H9 (cell line): ENCODE measurements around the gene DIO2. TPM values are rescaled to one million over a fixed set of nuclear protein-coding genes. Genes with fewer than 3 reads are reported as not detected.

Source experiments
- DNase-seq: peaks from one replicate; pipeline ENCODE4 v3.0.0-alpha.2; 2017
- H2AFZ ChIP-seq: one replicate; pipeline ENCODE4 v1.6.1; 2013; ENCODE audit warnings: mild to moderate bottlenecking, low read length, control low read depth, moderate library complexity
- H2AK5ac ChIP-seq: 2 replicates; pipeline ENCODE4 v1.6.1; 2013; ENCODE audit warnings: low read length, control low read depth, mixed read lengths; ENCODE audit not compliant: insufficient read length
- H2BK120ac ChIP-seq: one replicate; pipeline ENCODE4 v1.6.1; 2013; ENCODE audit warnings: low read depth, mild to moderate bottlenecking, low read length, control low read depth, inconsistent platforms; ENCODE audit not compliant: poor library complexity, severe bottlenecking
- H2BK12ac ChIP-seq: 2 replicates; pipeline ENCODE4 v1.6.1; 2013; ENCODE audit warnings: low read length, control low read depth, mixed read lengths, low read depth; ENCODE audit not compliant: insufficient read length
- H2BK15ac ChIP-seq: 2 replicates; pipeline ENCODE4 v1.6.1; 2013; ENCODE audit warnings: low read depth, low read length, control low read depth
- H2BK20ac ChIP-seq: one replicate; pipeline ENCODE4 v1.6.1; 2013; ENCODE audit warnings: low read depth, mild to moderate bottlenecking, low read length, control low read depth, inconsistent platforms; ENCODE audit not compliant: poor library complexity, severe bottlenecking
- H2BK5ac ChIP-seq: 2 replicates; pipeline ENCODE4 v1.6.1; 2013; ENCODE audit warnings: low read length, control low read depth, mixed read lengths; ENCODE audit not compliant: insufficient read length
- H3K14ac ChIP-seq: 2 replicates; pipeline ENCODE4 v1.6.1; 2013; ENCODE audit warnings: low read length, control low read depth; ENCODE audit not compliant: insufficient read depth
- H3K18ac ChIP-seq: 2 replicates; pipeline ENCODE4 v1.6.1; 2013; ENCODE audit warnings: low read depth, mild to moderate bottlenecking, mixed read lengths, low read length, control low read depth; ENCODE audit not compliant: insufficient read length
- H3K23ac ChIP-seq: 2 replicates; pipeline ENCODE4 v1.6.1; 2013; ENCODE audit warnings: low read length, control low read depth, mixed read lengths, low read depth; ENCODE audit not compliant: insufficient read length
- H3K23me2 ChIP-seq: 2 replicates; pipeline ENCODE4 v1.6.1; 2013; ENCODE audit warnings: low read depth, mild to moderate bottlenecking, mixed read lengths, low read length, control low read depth; ENCODE audit not compliant: insufficient read length, poor library complexity, severe bottlenecking
- H3K27ac ChIP-seq: 2 replicates; pipeline ENCODE4 v1.5.1; 2013; ENCODE audit warnings: low read length, control low read depth, mixed read lengths, low read depth; ENCODE audit not compliant: insufficient read length
- H3K27me3 ChIP-seq: 2 replicates; pipeline ENCODE4 v1.6.1; 2013; ENCODE audit warnings: low read length, control low read depth, inconsistent platforms; ENCODE audit not compliant: insufficient read depth
- H3K4ac ChIP-seq: 2 replicates; pipeline ENCODE4 v1.6.1; 2013; ENCODE audit warnings: low read depth, mild to moderate bottlenecking, control low read depth, inconsistent platforms, low read length, moderate library complexity
- H3K4me1 ChIP-seq: 2 replicates; pipeline ENCODE4 v1.6.1; 2013; ENCODE audit warnings: low read length, control low read depth, inconsistent platforms; ENCODE audit not compliant: insufficient read depth
- H3K4me2 ChIP-seq: 2 replicates; pipeline ENCODE4 v1.6.1; 2013; ENCODE audit warnings: low read length, control low read depth, mixed read lengths; ENCODE audit not compliant: insufficient read length, insufficient read depth
- H3K56ac ChIP-seq: 2 replicates; pipeline ENCODE4 v1.6.1; 2013; ENCODE audit warnings: low read depth, mild to moderate bottlenecking, mixed read lengths, low read length, control low read depth; ENCODE audit not compliant: insufficient read length
- H3K79me1 ChIP-seq: 2 replicates; pipeline ENCODE4 v1.6.1; 2013; ENCODE audit warnings: low read depth, mild to moderate bottlenecking, moderate library complexity, low read length, control low read depth, inconsistent platforms; ENCODE audit not compliant: insufficient read depth, poor library complexity, severe bottlenecking
- H3K79me2 ChIP-seq: 2 replicates; pipeline ENCODE4 v1.6.1; 2013; ENCODE audit warnings: low read length, control low read depth, inconsistent platforms; ENCODE audit not compliant: insufficient read depth
- H3K9ac ChIP-seq: 2 replicates; pipeline ENCODE4 v1.6.1; 2013; ENCODE audit warnings: low read length, control low read depth, mixed read lengths; ENCODE audit not compliant: insufficient read length; ENCODE audit errors: extremely low read depth
- H3K9me3 ChIP-seq: one replicate; pipeline ENCODE4 v1.6.1; 2013; ENCODE audit warnings: low read depth, low read length, inconsistent platforms; ENCODE audit not compliant: control insufficient read depth
- H3T11ph ChIP-seq: one replicate; pipeline ENCODE4 v1.6.1; 2013; ENCODE audit warnings: mild to moderate bottlenecking, low read length, control low read depth, inconsistent platforms
- H4K20me1 ChIP-seq: one replicate; pipeline ENCODE4 v1.6.1; 2013; ENCODE audit not compliant: control insufficient read depth, insufficient read length, insufficient read depth
- H4K5ac ChIP-seq: 2 replicates; pipeline ENCODE4 v1.6.1; 2013; ENCODE audit warnings: low read depth, mild to moderate bottlenecking, mixed read lengths, low read length, control low read depth; ENCODE audit not compliant: insufficient read length
- H4K8ac ChIP-seq: replicated peaks from 2 replicates; pipeline ENCODE4 v1.6.1; 2013; ENCODE audit warnings: low read length, control low read depth, mixed read lengths, low read depth; ENCODE audit not compliant: insufficient read length
- H4K91ac ChIP-seq: 2 replicates; pipeline ENCODE4 v1.6.1; 2013; ENCODE audit warnings: low read depth, mild to moderate bottlenecking, moderate library complexity, mixed read lengths, low read length, control low read depth; ENCODE audit not compliant: insufficient read length
- H3K27ac Mint-ChIP-seq, 3 experiments: 2 replicates in 2 of 3; 3 replicates in 1 of 3; pipeline ENCODE4 v1.8.0; 2020 to 2021; ENCODE audit warnings: mixed read lengths in 3 of 3, mild to moderate bottlenecking in 1 of 3, moderate library complexity in 1 of 3
- H3K27me3 Mint-ChIP-seq: 2 replicates; pipeline ENCODE4 v1.8.0; 2021; ENCODE audit warnings: low read depth, mild to moderate bottlenecking, moderate library complexity, mixed read lengths
- H3K36me3 Mint-ChIP-seq, 3 experiments: 2 replicates in 2 of 3; 3 replicates in 1 of 3; pipeline ENCODE4 v1.8.0; 2020 to 2021; ENCODE audit warnings: low read depth in 3 of 3, mixed read lengths in 3 of 3; ENCODE audit not compliant: insufficient read depth in 1 of 3
- H3K4me1 Mint-ChIP-seq, 2 experiments: 2 replicates each; pipeline ENCODE4 v1.8.0; 2020; ENCODE audit warnings: mixed read lengths in 2 of 2
- H3K4me3 Mint-ChIP-seq, 2 experiments: 2 replicates in 1 of 2; 3 replicates in 1 of 2; pipeline ENCODE4 v1.8.0; 2020 to 2021; ENCODE audit warnings: mild to moderate bottlenecking in 2 of 2, mixed read lengths in 2 of 2, moderate library complexity in 1 of 2
- H3K9me3 Mint-ChIP-seq, 2 experiments: 2 replicates in 1 of 2; 3 replicates in 1 of 2; pipeline ENCODE4 v1.8.0; 2020; ENCODE audit warnings: mild to moderate bottlenecking in 2 of 2, mixed read lengths in 2 of 2, moderate library complexity in 1 of 2
- WGBS: extraction: QIAGEN DNeasy Blood & Tissue Kit; methylation state at CpG from one replicate; pipeline ENCODE4 v1.1.7; 2013; ENCODE audit warnings: missing lambda C conversion rate, low lambda C conversion rate, mixed read lengths; ENCODE audit not compliant: insufficient read length; ENCODE audit errors: extremely low coverage; 5-methylcytosine and 5-hydroxymethylcytosine counted together
- total RNA-seq: library from RNA; stranded (reverse); gene quantifications from 2 replicates; pipeline ENCODE4 v1.2.1, GENCODE V29; 2021
- TF ChIP-seq, protein P1 (sequence below): fragments of 200-600 bp; sonication (generic); conservative IDR thresholded peaks from 3 replicates; pipeline ENCODE4 v1.8.0; 2021; ENCODE audit warnings: antibody characterized with exemption, mild to moderate bottlenecking

DIO2 gene
- total RNA-seq, 1 experiment from 2014 or later: not detected

DNA sequence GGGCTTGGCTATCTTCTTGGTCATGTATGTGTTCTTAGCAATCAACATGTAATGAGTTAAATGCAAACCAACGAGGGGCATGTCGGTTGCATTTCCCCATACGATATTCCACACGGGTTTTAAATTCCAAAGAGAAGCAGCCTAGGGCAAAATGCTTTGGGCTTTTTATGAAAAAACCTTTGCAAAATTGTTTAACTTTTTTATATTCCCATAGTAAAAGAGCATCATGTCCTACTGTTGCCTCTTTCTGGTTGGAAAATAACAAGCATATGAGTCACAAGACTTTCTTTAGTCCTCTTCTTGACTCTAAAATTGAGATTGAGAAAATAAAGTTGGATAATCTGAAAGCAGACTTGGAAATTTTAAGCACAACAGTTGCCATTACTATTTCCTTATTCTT lies 3.8 kb upstream of the DIO2 start:
- Mint-ChIP-seq H3K4me1 (peaks cover 11 to 16% of the 10 kb centered on the region in 2 experiments), H3K27me3 (peaks cover 12% of the 10 kb centered on the region)
- TF ChIP-seq, protein P1, sequence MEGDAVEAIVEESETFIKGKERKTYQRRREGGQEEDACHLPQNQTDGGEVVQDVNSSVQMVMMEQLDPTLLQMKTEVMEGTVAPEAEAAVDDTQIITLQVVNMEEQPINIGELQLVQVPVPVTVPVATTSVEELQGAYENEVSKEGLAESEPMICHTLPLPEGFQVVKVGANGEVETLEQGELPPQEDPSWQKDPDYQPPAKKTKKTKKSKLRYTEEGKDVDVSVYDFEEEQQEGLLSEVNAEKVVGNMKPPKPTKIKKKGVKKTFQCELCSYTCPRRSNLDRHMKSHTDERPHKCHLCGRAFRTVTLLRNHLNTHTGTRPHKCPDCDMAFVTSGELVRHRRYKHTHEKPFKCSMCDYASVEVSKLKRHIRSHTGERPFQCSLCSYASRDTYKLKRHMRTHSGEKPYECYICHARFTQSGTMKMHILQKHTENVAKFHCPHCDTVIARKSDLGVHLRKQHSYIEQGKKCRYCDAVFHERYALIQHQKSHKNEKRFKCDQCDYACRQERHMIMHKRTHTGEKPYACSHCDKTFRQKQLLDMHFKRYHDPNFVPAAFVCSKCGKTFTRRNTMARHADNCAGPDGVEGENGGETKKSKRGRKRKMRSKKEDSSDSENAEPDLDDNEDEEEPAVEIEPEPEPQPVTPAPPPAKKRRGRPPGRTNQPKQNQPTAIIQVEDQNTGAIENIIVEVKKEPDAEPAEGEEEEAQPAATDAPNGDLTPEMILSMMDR: no peak

More for the DNA sequence above, 3.8 kb upstream of the DIO2 start:
- no peak overlapping the region for H4K5ac ChIP-seq
- no peak overlapping the region for H3K9ac ChIP-seq
- Mint-ChIP-seq H3K4me3 (no peak overlapping the region), H3K27ac (no peak overlapping the region), H3K9me3 (no peaks in the 10 kb centered on the region), H3K36me3 (no peaks in the 10 kb centered on the region)
- no peaks in the 10 kb centered on the region for H4K20me1 ChIP-seq
- H3K4me2 ChIP-seq: no peak overlapping the region
- no peak overlapping the region for H2AK5ac ChIP-seq
- no peaks in the 10 kb centered on the region; the same call in 1 of the 2 replicates for H3K27me3 ChIP-seq
- no peak overlapping the region for H4K8ac ChIP-seq
- no peak overlapping the region for H2BK12ac ChIP-seq
- no peak overlapping the region for H3K23ac ChIP-seq
- H3K23me2 ChIP-seq: no peaks in the 10 kb centered on the region
- H3K79me1 ChIP-seq: no peaks in the 10 kb centered on the region
- no peak for DNase-seq
- no peaks in the 10 kb centered on the region for H3K79me2 ChIP-seq
- no peak overlapping the region for H4K91ac ChIP-seq
- no peak overlapping the region for H2AFZ ChIP-seq
- whole genome bisulfite sequencing: no CpG with 5 or more reads among the region's 4 CpGs
- H3K14ac ChIP-seq: no peak overlapping the region
- no peaks in the 10 kb centered on the region for H3K9me3 ChIP-seq
- no peak overlapping the region for H2BK5ac ChIP-seq
- no peak overlapping the region for H3T11ph ChIP-seq
- no peak overlapping the region for H2BK20ac ChIP-seq
- no peak overlapping the region for H3K27ac ChIP-seq
- no peaks in the 10 kb centered on the region; the same call in 1 of the 2 replicates for H3K4me1 ChIP-seq
- H3K56ac ChIP-seq: no peak overlapping the region
- no peak overlapping the region for H3K18ac ChIP-seq
- H2BK120ac ChIP-seq: no peak overlapping the region
- H3K4ac ChIP-seq: no peak overlapping the region
- no peak overlapping the region for H2BK15ac ChIP-seq
